Rectal smooth muscle tissue (tissue), 1 donor: Measurements from ENCODE around the gene FXYD6.
A peak's percentile ranks its signal among the peaks of the same experiment; 100 is the strongest.

ENCODE experiments used
- H3K27ac ChIP-seq: one replicate; pipeline ENCODE4 v1.7.0; 2013; ENCODE audit warnings: low read depth, low read length, inconsistent platforms
- H3K27me3 ChIP-seq: one replicate; pipeline ENCODE4 v1.7.0; 2013; ENCODE audit warnings: low read length; ENCODE audit not compliant: control insufficient read depth, insufficient read depth
- H3K36me3 ChIP-seq: one replicate; pipeline ENCODE4 v1.7.0; 2013; ENCODE audit warnings: low read length; ENCODE audit not compliant: control insufficient read depth, insufficient read depth
- H3K4me1 ChIP-seq: one replicate; pipeline ENCODE4 v1.7.0; 2013; ENCODE audit warnings: low read length; ENCODE audit not compliant: control insufficient read depth, insufficient read depth
- H3K4me3 ChIP-seq: one replicate; pipeline ENCODE4 v1.7.0; 2013; ENCODE audit warnings: low read length
- H3K9ac ChIP-seq: one replicate; pipeline ENCODE4 v1.7.0; 2013; ENCODE audit warnings: low read length

FXYD6 gene

DNA sequence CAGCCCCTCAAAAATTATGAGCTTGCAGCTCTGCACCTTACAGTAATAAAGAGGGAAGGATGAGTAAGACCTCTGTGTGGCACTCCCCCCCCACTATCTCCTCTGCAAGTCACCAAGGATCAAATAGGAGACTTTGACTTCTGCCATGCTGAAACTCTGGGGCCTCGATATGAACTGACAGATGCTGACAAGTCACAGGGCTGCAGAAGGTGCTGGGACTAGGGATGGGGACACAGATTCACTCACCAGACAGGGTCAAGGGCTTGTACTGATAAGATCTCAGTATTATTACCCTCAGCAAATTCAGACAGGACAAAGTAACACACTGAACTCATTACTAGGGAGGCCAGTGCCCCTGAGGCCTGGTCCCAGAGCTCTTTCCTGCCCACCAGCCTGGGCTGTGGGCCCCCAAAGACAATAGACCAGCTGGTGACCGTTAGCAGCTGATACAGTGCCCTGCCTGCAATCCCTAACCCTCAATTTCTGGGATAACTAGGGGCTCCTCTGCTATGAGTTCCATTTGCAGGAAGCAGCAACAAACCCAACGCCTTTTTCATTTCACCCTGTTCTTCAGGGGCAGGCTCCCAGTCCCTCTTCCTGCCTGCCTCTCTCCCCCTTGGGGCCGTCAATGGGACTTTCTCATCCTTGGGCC is 32.6 kb upstream of the FXYD6 start:
- Histone ChIP-seq H3K27me3 (no peaks in the 10 kb centered on the region), H3K36me3 (no peaks in the 10 kb centered on the region), H3K4me3 (no peak overlapping the region), H3K4me1 (peaks cover 3% of the 10 kb centered on the region), H3K9ac (no peak overlapping the region), H3K27ac (no peak overlapping the region)

- Histone ChIP-seq H3K27ac (no peak overlapping the region), H3K4me3 (no peak overlapping the region), H3K36me3 (no peaks in the 10 kb centered on the region)
These were observed 31.8 kb upstream of the FXYD6 start for GRCh38 chr11:117908109-117908895.

DNA sequence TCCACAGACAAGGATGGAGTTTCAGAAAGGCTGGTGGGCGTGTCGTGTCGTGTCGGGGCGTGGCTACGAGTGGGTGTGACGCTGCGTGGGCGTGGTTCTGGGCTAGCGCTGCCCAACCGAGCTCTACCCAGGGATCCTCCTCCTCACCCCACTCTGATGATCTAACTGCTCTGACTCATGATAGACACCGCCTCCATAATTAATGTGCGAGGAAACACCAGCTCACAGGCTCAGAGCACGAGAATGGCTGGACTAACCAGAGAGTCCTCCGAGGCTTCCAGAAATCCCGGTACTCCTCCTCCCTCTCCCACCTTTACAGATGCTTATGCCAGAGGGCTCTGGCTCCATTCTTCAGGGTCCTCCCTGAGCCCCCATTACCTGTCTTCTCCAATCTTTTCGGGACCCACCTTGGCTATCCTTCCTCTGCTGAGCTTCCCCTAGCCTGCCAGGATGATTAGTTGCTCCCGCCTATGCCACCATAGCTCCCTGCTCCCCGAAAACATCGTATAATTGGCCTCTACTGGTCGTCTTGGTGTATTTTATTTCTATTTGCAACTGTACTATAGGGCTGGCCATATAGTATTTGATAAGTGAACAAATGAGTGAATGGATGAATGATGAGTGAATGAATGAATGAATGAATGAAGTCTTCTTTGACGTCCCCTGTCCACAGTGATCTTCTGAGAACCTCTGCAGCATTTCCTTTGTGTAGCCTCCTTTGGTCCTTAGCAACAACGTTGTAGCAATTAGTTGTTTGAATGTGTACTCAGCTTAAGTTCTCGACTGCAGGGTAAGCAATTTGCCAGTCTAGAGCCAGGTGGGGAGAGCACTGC is 31.0 kb upstream of the FXYD6 start:
- Histone ChIP-seq H3K27ac (no peak overlapping the region), H3K27me3 (no peaks in the 10 kb centered on the region), H3K4me3 (no peak overlapping the region), H3K36me3 (no peaks in the 10 kb centered on the region), H3K4me1 (peaks cover 3% of the 10 kb centered on the region), H3K9ac (peak overlapping the region; percentile 7)

More at GRCh38 chr11:117908109-117908895, 31.8 kb upstream of the FXYD6 start:
- Histone ChIP-seq H3K4me1 (peaks cover 3% of the 10 kb centered on the region), H3K27me3 (no peaks in the 10 kb centered on the region), H3K9ac (no peak overlapping the region)

DNA sequence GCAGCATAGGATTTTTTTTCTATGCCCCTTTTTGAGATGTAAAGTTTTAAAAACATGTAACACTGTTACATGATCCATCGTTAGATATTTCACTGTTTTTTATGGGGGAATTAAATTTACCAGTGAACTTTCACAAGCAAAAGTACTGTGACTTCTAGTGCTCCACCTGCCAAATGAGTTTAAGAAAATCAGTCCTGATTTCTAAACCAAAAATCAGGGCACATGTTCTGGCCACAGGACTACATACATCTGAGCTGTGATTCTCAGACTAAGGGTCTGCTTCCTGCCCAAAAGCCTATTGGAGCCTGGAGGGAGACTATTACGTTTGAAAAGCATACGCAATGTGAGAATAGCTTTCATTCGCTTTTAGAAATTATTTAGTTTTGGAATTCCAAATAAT is 30.3 kb upstream of the FXYD6 start:
- no peaks in the 10 kb centered on the region for H3K36me3 ChIP-seq
- no peak overlapping the region for H3K4me3 ChIP-seq
- H3K27ac ChIP-seq, result no peak overlapping the region
- peaks cover 3% of the 10 kb centered on the region for H3K4me1 ChIP-seq
- H3K27me3 ChIP-seq, result no peaks in the 10 kb centered on the region
- H3K9ac ChIP-seq, result no peak overlapping the region

- no peaks in the 10 kb centered on the region for H3K36me3 ChIP-seq
- no peak overlapping the region for H3K27ac ChIP-seq
These were observed 29.7 kb upstream of the FXYD6 start for GRCh38 chr11:117906126-117906525.

DNA sequence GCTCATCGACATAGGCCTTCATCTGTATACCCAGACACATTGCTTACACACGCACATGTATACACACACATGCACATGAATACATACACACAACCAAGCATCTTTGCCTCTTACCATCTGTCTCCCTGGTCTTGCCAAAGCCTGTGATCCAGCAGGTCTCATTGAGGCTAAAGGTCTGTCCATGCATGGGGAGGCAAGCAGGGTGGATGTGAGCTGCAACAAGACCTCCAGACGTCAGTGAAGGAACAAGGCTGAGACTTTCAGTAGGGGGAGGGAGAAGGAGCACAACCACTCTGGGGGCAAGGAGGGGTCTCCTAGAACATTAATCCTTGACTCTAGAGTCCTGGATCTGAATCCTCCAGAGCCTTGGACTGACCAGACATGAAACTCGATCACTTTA is 29.1 kb upstream of the FXYD6 start:
- Histone ChIP-seq H3K36me3 (no peaks in the 10 kb centered on the region), H3K4me3 (no peak overlapping the region), H3K27ac (no peak overlapping the region), H3K27me3 (no peaks in the 10 kb centered on the region), H3K9ac (no peak overlapping the region), H3K4me1 (peaks cover 3% of the 10 kb centered on the region)

More at GRCh38 chr11:117906126-117906525, 29.7 kb upstream of the FXYD6 start:
- H3K27me3 ChIP-seq, result no peaks in the 10 kb centered on the region
- H3K4me1 ChIP-seq, result peaks cover 3% of the 10 kb centered on the region
- H3K4me3 ChIP-seq, result no peak overlapping the region
- no peak overlapping the region for H3K9ac ChIP-seq

GRCh38 chr11:117903505-117904382 is 27.3 kb upstream of the FXYD6 start:
- no peak overlapping the region for H3K27ac ChIP-seq
- no peaks in the 10 kb centered on the region for H3K36me3 ChIP-seq
- H3K4me1 ChIP-seq, result peaks cover 3% of the 10 kb centered on the region
- H3K4me3 ChIP-seq, result no peak overlapping the region
- H3K9ac ChIP-seq, result no peak overlapping the region
- no peaks in the 10 kb centered on the region for H3K27me3 ChIP-seq

GRCh38 chr11:117902001-117902845 is 25.8 kb upstream of the FXYD6 start:
- Histone ChIP-seq H3K27ac (no peak overlapping the region), H3K36me3 (no peaks in the 10 kb centered on the region), H3K4me1 (no peaks in the 10 kb centered on the region), H3K9ac (no peak overlapping the region), H3K27me3 (no peaks in the 10 kb centered on the region), H3K4me3 (no peak overlapping the region)

GRCh38 chr11:117901601-117902000 is 25.1 kb upstream of the FXYD6 start:
- Histone ChIP-seq H3K4me1 (no peaks in the 10 kb centered on the region), H3K36me3 (no peaks in the 10 kb centered on the region), H3K4me3 (no peak overlapping the region), H3K9ac (no peak overlapping the region), H3K27me3 (no peaks in the 10 kb centered on the region), H3K27ac (no peak overlapping the region)

- Histone ChIP-seq H3K4me1 (no peaks in the 10 kb centered on the region), H3K9ac (no peak overlapping the region), H3K27me3 (no peaks in the 10 kb centered on the region), H3K4me3 (no peak overlapping the region), H3K27ac (no peak overlapping the region), H3K36me3 (no peaks in the 10 kb centered on the region)
These were observed 24.4 kb upstream of the FXYD6 start for GRCh38 chr11:117900720-117901440.
